HG03064 (cell line): Measurements from ENCODE around the gene CDS2.

Experiments
- ATAC-seq: cut with Tn5 transposase; IDR thresholded peaks from one replicate; pipeline ENCODE4 v1.9.1; 2021; ENCODE audit warnings: low read depth; ENCODE audit not compliant: unreplicated experiment

Gene CDS2

GRCh38 chr20:5149892-5150225 is 23.1 kb downstream of the CDS2 start:
- no peak for ATAC-seq

DNA sequence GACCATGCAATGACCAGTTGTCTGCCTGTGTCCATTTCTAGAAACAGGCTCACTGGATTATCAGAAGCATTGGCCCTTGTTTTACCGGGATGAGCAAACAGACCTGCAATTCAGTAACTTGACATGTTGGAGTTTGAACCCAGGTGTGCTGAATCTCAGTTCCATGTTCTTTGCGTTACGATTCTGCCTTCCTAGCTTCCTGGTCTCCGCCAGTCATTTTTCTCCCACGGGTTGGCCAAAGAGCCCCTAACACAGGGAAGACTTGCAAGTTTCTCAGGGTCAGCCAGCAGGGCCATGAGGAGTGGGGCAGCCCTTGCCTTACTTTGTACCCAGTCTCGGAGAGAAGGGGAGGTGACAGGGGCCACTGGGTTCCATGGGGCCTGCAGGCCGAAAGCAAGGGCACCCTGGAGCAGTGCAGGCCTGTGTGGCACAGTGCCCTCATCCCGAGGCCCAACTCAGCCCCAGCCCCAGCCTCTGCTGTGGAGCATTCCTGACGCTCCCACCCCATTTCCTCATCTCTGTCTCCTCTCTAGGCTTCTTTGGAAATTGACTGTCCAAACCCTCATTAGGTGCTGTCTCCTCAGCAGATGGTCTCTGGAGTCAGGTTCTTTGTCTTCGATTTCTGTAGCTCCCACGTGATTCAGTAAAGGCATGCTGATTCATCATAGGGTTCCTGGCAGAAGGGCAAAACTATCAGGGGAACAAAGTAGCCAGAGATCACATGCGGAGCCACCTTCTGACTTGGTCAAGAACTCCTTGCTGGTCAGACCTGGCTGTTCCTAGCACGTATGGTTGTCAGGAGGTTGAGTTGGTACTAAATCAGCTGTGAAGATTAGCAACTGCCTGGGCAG is 23.6 kb downstream of the CDS2 start:
- no peak for ATAC-seq

- ATAC-seq = no peak
These were observed 26.3 kb downstream of the CDS2 start for GRCh38 chr20:5153152-5153467.

- no peak for ATAC-seq
These were observed 27.1 kb downstream of the CDS2 start for GRCh38 chr20:5153612-5154542.

GRCh38 chr20:5154543-5154925 is 27.7 kb downstream of the CDS2 start:
- no peak for ATAC-seq

- ATAC-seq = no peak
These were observed 28.6 kb downstream of the CDS2 start for GRCh38 chr20:5155404-5155803.

- no peak for ATAC-seq
These were observed 30.1 kb downstream of the CDS2 start for GRCh38 chr20:5156675-5157448.

DNA sequence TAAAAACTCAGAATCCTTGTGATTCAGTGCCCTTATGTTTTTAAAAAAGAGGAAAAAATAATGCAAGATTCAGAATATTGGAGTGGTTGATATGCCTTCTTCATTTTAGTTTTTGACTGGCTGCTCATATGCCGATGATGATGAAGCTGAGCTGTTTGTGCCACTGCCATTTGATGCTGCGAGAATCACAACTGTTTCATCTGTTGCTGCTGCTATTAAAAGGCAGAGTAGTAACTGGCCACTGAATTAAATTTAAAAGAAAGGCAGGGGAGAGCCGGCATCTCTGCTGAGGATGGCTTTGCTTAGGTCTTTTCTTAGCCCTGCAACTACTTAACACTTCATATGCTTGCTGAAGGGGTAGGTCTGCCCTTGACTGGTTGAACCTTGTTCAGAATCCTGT is 33.1 kb downstream of the CDS2 start:
- no peak for ATAC-seq

GRCh38 chr20:5160882-5161281 is 34.1 kb downstream of the CDS2 start:
- ATAC-seq = no peak

- no peak for ATAC-seq
These were observed 34.8 kb downstream of the CDS2 start for GRCh38 chr20:5161536-5162164.

DNA sequence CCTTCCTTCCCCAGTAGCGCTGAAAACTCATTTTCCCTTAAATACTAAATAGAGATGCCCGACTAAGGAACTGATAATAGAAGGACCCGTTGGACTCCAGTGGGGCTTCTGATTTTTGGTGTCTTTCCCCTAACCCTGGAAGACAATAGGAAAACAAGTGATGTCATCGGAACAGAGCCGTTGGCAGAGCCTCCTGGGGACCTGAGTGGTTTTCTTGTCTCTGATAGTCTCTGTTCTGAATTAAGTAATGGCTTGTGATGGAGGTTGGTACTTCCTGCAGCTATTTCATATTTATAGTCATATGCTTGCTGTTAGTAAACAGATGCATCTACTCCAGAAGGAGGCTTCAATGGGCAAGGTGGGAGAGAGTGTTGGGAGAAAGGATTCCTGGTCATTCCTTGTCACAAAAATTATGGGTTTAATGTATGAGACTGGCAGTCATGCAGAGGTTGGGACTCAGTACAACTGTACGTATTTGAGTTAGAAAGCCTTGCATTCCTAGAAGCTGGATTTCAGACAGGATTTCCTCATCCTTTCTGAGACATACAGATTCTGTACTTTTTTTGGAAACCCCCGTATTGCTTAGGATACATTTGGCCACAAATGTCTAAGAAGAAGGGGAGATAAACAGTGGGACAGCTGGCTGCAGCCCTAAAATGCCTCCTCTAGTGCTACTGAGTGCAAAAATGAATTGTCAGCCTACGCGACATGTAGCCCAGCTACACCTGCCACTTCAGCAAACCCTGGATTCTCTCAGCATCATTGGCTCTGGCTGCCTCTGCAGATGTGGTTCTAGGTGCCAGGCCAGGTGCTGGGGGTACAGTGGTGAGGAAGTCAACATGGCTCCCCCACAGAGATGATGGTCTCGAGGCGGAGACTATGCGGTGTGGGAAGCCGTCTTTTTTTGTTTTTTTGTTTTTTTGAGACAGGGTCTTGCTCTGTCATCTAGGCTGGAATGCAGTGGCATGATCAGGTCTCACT is 38.1 kb downstream of the CDS2 start:
- no peak for ATAC-seq

DNA sequence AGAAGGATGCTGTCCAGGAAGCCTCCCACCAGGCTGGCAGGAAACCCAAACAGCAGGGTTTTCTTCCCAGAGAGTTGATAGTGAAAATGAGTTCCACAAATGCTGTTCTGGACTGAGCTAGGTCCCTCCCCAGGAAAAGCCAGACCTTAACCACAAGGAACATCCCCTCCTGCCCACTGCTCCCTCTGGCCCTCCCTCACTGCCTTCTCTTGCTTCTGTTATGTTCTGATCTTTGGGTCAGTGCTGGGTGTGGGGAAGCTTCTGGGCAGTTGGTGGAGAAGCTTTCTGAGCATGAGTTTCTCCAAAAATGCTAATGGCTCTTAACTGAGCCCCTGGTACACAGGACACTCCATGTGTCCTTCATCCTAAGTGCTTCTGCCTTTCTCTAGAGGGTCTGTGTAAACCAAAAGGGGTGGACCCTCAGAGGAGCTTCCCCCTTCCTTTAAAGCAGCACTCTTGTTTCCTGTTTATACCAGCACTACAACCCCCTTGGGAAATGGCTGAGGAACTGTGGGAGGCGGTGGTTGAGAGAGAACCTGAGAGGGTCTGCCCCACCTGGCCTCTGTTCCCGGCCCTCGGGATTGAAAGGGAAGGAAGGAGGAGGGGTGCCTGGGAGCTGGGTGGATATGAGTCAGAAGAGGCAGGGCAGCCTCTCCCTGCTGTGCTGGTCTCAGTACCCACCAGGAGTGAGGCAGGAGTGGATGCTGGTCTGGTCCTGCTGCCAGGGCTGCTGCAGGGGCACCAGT is 42.0 kb downstream of the CDS2 start:
- ATAC-seq = no peak

DNA sequence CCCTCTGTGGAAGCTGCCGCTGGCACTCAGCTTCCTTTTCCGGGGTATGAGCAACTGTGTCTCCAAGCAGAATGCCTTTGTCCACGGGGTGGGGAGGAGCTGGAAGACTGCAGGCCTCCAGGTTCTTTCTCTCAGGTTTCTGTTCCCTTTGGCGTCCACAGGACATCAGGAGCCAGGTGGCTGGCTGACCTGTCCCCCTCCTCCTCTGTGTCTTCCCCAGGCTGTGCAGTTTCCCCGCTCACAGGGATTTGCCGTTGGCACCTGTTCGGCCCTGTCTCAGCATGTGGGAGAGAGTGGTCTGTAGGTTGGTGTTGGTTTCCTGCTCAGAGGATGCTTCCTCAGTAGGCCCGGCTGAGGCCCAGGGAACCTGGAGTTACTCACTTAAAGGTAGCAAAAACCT is 43.5 kb downstream of the CDS2 start:
- no peak for ATAC-seq

GRCh38 chr20:5171064-5171789 is 44.4 kb downstream of the CDS2 start:
- ATAC-seq = no peak

- no peak for ATAC-seq
These were observed 45.0 kb downstream of the CDS2 start for GRCh38 chr20:5171790-5172164.

- ATAC-seq = no peak
These were observed 45.4 kb downstream of the CDS2 start for GRCh38 chr20:5172167-5172601.

GRCh38 chr20:5172903-5173463 is 46.2 kb downstream of the CDS2 start:
- ATAC-seq = no peak

DNA sequence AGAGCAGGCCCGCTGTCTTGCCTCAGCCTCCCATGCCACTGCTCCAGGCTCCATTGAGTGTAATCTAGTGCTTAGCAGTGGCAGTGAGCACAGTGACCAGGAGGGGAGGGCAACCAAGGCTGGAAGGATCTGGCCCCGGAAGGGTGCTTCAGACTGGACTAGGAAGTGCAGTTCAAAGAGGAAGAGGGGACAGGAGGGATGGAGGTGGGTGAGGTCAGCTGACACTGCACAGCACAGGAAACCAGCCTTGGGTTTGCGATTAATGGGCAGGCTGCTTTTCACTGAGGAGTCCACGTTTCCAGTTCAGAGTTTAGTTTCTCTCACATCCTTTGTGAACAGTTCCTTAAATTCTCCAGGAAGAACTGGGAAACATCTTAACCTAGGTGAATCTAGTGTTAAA is 46.9 kb downstream of the CDS2 start:
- no peak for ATAC-seq
